ENCODE measurements around the gene SLC17A8. TPM values are rescaled to one million over a fixed set of nuclear protein-coding genes. Genes with fewer than 3 reads are reported as not detected.

Gene SLC17A8
- total RNA-seq, 1 experiment from 2014 or later: not detected

- H3K79me1 ChIP-seq (ENCODE audit: insufficient read depth, low read depth, low read length, poor library complexity, severe bottlenecking): no peaks in the 10 kb centered on the region
- no peak overlapping the region for H3K4me2 ChIP-seq (ENCODE audit: insufficient read depth, insufficient read length, low read length)
- no peak overlapping the region for H3K56ac ChIP-seq (ENCODE audit: insufficient read length, low read depth, low read length)
- H3K23ac ChIP-seq (ENCODE audit: insufficient read length, low read depth, low read length): no peak overlapping the region
- no peak overlapping the region for H2BK12ac ChIP-seq (ENCODE audit: insufficient read length, low read depth, low read length)
- no peaks in the 10 kb centered on the region for H3K9me3 ChIP-seq (ENCODE audit: control insufficient read depth, low read depth, low read length)
- H3K27ac ChIP-seq (ENCODE audit: insufficient read length, low read depth, low read length): no peak overlapping the region
- H3T11ph ChIP-seq (ENCODE audit: low read length): no peak overlapping the region
- no peaks in the 10 kb centered on the region for H3K27me3 ChIP-seq (ENCODE audit: insufficient read depth, low read length)
- DNase-seq: no peak
- no peak overlapping the region for H3K27ac Mint-ChIP-seq
- H4K20me1 ChIP-seq (ENCODE audit: control insufficient read depth, insufficient read depth, insufficient read length): no peaks in the 10 kb centered on the region
- H3K14ac ChIP-seq (ENCODE audit: insufficient read depth, low read length): no peak overlapping the region
- no peak overlapping the region for H2BK5ac ChIP-seq (ENCODE audit: insufficient read length, low read length)
- no peak overlapping the region for H2BK20ac ChIP-seq (ENCODE audit: low read depth, low read length, poor library complexity, severe bottlenecking)
- no CpG with 5 or more reads among the region's 6 CpGs for WGBS (ENCODE audit: extremely low coverage, insufficient read length, low lambda C conversion rate)
- H4K91ac ChIP-seq (ENCODE audit: insufficient read length, low read depth, low read length): no peak overlapping the region
- H3K4ac ChIP-seq (ENCODE audit: low read depth, low read length): no peak overlapping the region
- no peak overlapping the region for H3K4me3 Mint-ChIP-seq
- no peak overlapping the region for H4K5ac ChIP-seq (ENCODE audit: insufficient read length, low read depth, low read length)
- H2BK120ac ChIP-seq (ENCODE audit: low read depth, low read length, poor library complexity, severe bottlenecking): no peak overlapping the region
- H2AK5ac ChIP-seq (ENCODE audit: insufficient read length, low read length): no peak overlapping the region
- H3K9ac ChIP-seq (ENCODE audit: extremely low read depth, insufficient read length, low read length): no peak overlapping the region
- H3K4me1 Mint-ChIP-seq: peaks cover 0 to 2% of the 10 kb centered on the region in 2 experiments; a peak in 1 of 4 replicates
- no peaks in the 10 kb centered on the region for H3K79me2 ChIP-seq (ENCODE audit: insufficient read depth, low read length)
- no peak overlapping the region for H2AFZ ChIP-seq (ENCODE audit: low read length)
- H4K8ac ChIP-seq (replicated peaks; ENCODE audit: insufficient read length, low read depth, low read length): no peak overlapping the region
- no peaks in the 10 kb centered on the region for H3K36me3 Mint-ChIP-seq (ENCODE audit: insufficient read depth in 1 of 3, low read depth in 3 of 3)
- H3K23me2 ChIP-seq (ENCODE audit: insufficient read length, low read depth, low read length, poor library complexity, severe bottlenecking): no peaks in the 10 kb centered on the region
- no peaks in the 10 kb centered on the region for H3K9me3 Mint-ChIP-seq
- no peak overlapping the region for H2BK15ac ChIP-seq (ENCODE audit: low read depth, low read length)
- no peak overlapping the region for H3K18ac ChIP-seq (ENCODE audit: insufficient read length, low read depth, low read length)
- no peaks in the 10 kb centered on the region for H3K27me3 Mint-ChIP-seq (ENCODE audit: low read depth)
- no peak for TF ChIP-seq CTCF (conservative IDR thresholded peaks at IDR 0.05)
- no peaks in the 10 kb centered on the region for H3K4me1 ChIP-seq (ENCODE audit: insufficient read depth, low read length)
These were observed 25.5 kb downstream of the SLC17A8 start for GRCh38 chr12:100382338-100382737.
